22Rv1 (cell line): ENCODE measurements around the gene NAA40.

Source experiments
- H3K27ac ChIP-seq: fragments of 450-650 bp; 2 replicates; pipeline ENCODE4 v1.5.1; 2017
- CTCF ChIP-seq: fragments of 450-650 bp; IDR thresholded peaks from 2 replicates; pipeline ENCODE4 v1.5.1; 2017; ENCODE audit warnings: mild to moderate bottlenecking
- ZFX ChIP-seq: fragments of 450-650 bp; IDR thresholded peaks from 2 replicates; pipeline ENCODE4 v1.6.1; 2017; ENCODE audit warnings: antibody characterized with exemption, borderline replicate concordance

Gene NAA40

GRCh38 chr11:63917692-63918506 is 20.9 kb upstream of the NAA40 start:
- TF ChIP-seq ZFX (no peak), CTCF (no peak)
- H3K27ac ChIP-seq, result peak overlapping the region; percentile 95

GRCh38 chr11:63918507-63919191 is 20.2 kb upstream of the NAA40 start:
- no peak for TF ChIP-seq ZFX
- TF ChIP-seq CTCF, result no peak
- H3K27ac ChIP-seq, result peak overlapping the region; percentile 95

DNA sequence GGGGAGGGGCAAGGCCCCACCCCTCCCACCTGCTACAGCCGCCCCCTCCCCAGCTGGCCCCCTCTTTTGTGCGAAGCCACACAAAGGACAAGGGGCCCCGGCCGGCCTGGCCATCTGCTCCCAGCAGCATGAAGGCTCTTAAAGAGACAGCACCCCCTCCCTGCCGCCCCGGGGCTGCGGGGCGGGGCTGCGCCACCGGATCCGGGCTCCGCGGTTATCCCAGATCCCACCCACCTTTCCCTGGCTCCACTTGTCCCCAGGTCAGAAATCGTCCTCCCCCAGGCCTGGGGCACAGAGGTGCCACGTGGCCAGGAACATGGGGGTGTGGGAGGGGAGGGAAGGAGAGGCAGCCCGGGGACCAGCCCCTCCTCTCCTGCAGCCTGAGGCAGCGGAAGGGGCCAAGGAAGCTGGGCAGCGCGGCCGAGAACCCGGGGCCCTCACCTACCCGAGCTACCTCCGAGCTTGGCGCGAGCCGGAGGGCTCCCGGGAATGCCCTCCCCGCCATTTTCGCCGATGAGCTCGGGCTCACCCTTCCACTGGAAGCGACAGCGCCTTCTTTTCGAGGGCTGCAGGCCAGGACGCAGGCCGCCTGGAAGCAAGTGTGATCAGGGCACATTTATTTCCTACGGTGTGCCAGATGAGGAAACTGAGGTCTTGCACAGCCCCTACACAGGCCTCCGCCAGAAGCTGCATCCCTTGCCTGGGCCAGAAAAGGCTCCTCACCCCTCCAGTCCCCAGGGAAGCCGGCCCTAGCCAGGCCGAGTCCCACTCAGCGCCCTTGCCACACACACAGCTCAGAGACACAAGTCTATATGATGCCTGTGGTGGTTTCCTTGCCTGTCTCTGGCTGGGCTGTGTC is 19.3 kb upstream of the NAA40 start:
- H3K27ac ChIP-seq, result peak overlapping the region; percentile 95
- no peak for TF ChIP-seq ZFX
- no peak for TF ChIP-seq CTCF

DNA sequence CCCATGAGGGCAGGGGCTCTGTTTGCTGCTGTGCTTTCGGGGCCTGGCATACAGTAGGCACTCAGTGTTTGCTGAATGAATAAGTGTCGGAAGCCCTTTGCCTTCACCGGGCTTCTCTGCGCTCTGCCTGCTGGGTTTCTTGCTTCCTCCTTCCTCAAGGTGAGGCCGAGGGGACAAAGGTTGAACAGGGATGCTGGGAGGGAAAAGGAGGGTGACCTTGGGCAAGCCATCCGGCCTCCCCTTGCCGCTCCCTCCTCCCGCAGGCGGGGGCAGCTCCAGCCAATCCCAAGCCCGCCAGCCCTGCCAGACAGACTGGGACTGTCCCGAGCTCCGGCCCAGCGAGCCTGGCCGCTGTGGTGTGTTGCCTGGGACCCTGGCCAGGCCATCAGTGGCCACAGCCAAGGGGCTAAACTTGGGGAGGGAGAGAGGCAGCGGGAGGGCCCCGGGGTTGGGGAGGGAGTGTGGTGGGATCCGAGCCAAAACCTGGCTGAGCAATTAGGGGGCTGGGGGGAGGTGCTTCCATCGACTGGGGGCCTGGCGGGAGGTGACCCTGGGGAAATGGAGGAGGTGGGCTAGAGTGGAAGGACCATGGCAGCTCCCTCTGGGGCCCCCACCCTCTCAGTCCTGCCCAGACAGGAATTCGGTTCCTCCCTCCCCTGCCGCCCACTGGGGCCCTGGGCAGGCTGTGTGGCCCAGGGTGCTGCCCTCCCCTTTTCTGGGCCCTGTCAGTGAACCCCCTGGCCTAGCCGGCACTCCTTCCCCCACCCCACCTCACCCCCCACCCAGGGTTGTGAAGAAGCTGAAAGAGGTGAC is 18.5 kb upstream of the NAA40 start:
- TF ChIP-seq ZFX, result no peak
- no peak for TF ChIP-seq CTCF
- H3K27ac ChIP-seq, result peak overlapping the region; percentile 95

DNA sequence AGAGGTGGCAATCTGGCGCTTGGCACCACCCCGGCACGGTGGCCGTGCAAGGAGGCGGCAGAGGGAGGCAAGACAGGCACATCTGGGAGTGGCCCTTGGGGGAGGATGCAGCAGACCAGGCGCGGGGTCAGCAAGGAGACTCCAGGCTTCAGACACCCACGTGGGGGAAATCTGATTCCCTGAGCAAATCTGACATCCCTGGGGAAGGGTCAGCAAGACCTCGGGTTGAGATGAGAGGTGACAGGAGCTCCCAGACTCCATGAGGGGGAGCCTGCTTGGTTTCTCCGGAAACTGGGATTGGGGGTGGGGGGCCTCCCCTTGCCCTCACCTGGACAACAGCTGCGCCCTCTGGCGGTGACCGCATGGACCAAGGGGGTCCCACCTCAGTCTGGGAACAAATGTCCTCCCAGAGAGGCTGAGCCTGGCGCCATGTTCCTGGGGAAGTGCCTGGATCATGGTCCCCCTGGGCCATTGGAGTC is 17.8 kb upstream of the NAA40 start:
- TF ChIP-seq CTCF (no peak), ZFX (no peak)
- H3K27ac ChIP-seq, result peak overlapping the region; percentile 95; the same call in 1 of the 2 replicates

GRCh38 chr11:63922673-63923192 is 16.1 kb upstream of the NAA40 start:
- H3K27ac ChIP-seq, result 0 out of 2 replicates have a peak overlapping the region, but pooled peaks have one; percentile 18
- no peak for TF ChIP-seq CTCF
- TF ChIP-seq ZFX, result no peak
